Measurements from ENCODE around the gene YAF2.

YAF2 gene

GRCh38 chr12:42238240-42239140 is at the start of gene YAF2:
YAF2 (minus strand) TSS chr12:42238248; CDS start chr12:42238180, 68 bp downstream.
- DNase-seq: peak; percentile 86

GRCh38 chr12:42286741-42287140 is 48.7 kb upstream of the YAF2 start:
- no peak for DNase-seq

- no peak for DNase-seq
Measured at GRCh38 chr12:42285431-42285830, 47.4 kb upstream of the YAF2 start.

- DNase-seq: no peak
Measured at GRCh38 chr12:42284876-42285275, 46.8 kb upstream of the YAF2 start.

- no peak for DNase-seq
Measured at GRCh38 chr12:42284157-42284556, 46.1 kb upstream of the YAF2 start.

GRCh38 chr12:42283739-42284138 is 45.7 kb upstream of the YAF2 start:
- DNase-seq: no peak

GRCh38 chr12:42282294-42282693 is 44.2 kb upstream of the YAF2 start:
- DNase-seq: no peak

- no peak for DNase-seq
Measured at GRCh38 chr12:42281844-42282243, 43.8 kb upstream of the YAF2 start.

- no peak for DNase-seq
Measured at GRCh38 chr12:42281278-42281677, 43.2 kb upstream of the YAF2 start.

GRCh38 chr12:42278128-42278510 is 40.1 kb upstream of the YAF2 start:
- no peak for DNase-seq

- DNase-seq: no peak
Measured at GRCh38 chr12:42277396-42278127, 39.5 kb upstream of the YAF2 start.

- no peak for DNase-seq
Measured at GRCh38 chr12:42275499-42275898, 37.5 kb upstream of the YAF2 start.

GRCh38 chr12:42273706-42274105 is 35.7 kb upstream of the YAF2 start:
- no peak for DNase-seq

GRCh38 chr12:42270596-42270995 is 32.5 kb upstream of the YAF2 start:
- no peak for DNase-seq

GRCh38 chr12:42267413-42268190 is 29.6 kb upstream of the YAF2 start:
- no peak for DNase-seq

- no peak for DNase-seq
Measured at GRCh38 chr12:42266579-42267230, 28.7 kb upstream of the YAF2 start.

- DNase-seq: no peak
Measured at GRCh38 chr12:42262271-42262670, 24.2 kb upstream of the YAF2 start.

GRCh38 chr12:42261708-42262107 is 23.7 kb upstream of the YAF2 start:
- DNase-seq: no peak

- no peak for DNase-seq
Measured at GRCh38 chr12:42260518-42260917, 22.5 kb upstream of the YAF2 start.

- DNase-seq: no peak
Measured at GRCh38 chr12:42259699-42260098, 21.7 kb upstream of the YAF2 start.

- no peak for DNase-seq
Measured at GRCh38 chr12:42255866-42256261, 17.8 kb upstream of the YAF2 start.

- DNase-seq: no peak
Measured at GRCh38 chr12:42255221-42255865, 17.3 kb upstream of the YAF2 start.

Measured in stimulated activated naive CD4-positive, alpha-beta T cell treated with Interleukin-2 at 50 U/mL for 16 hours (primary cell).